ENCODE measurements around the gene NAT16. TPM values are rescaled to one million over a fixed set of nuclear protein-coding genes. Genes with fewer than 3 reads are reported as not detected.
"Not testable (repeated sequence)": the region's sequence is repeated elsewhere in the genome, so short reads cannot be mapped to it uniquely, and the experiment has no call there.

The NAT16 gene
- polyA plus RNA-seq, 1 donor from 2014 or later, result 4.5 TPM

GRCh38 chr7:101121991-101122932 is 57.8 kb downstream of the NAT16 start:
- Histone ChIP-seq H3K27ac (ENCODE audit: low read length) (no peak overlapping the region), H3K9me2 (ENCODE audit: insufficient read depth, low read length) (no peaks in the 10 kb centered on the region), H4K20me1 (ENCODE audit: insufficient read depth) (no peaks in the 10 kb centered on the region), H3K4me3 (ENCODE audit: low read length) (no peak overlapping the region), H2AFZ (ENCODE audit: low read depth, low read length) (no peak overlapping the region), H3K4me2 (ENCODE audit: low read length) (no peak overlapping the region), H3K27me3 (ENCODE audit: insufficient read depth, low read depth, low read length) (no peaks in the 10 kb centered on the region), H3F3A (ENCODE audit: insufficient read depth, low read length, poor library complexity, severe bottlenecking) (no peaks in the 10 kb centered on the region), H3K36me3 (ENCODE audit: insufficient read depth, low read length) (no peaks in the 10 kb centered on the region), H3K79me2 (replicated peaks; ENCODE audit: insufficient read depth, low read length) (no peaks in the 10 kb centered on the region), H3K9ac (ENCODE audit: low read length) (no peak overlapping the region), H3K9me3 (ENCODE audit: low read length) (no peaks in the 10 kb centered on the region)
- TF ChIP-seq, protein P1, sequence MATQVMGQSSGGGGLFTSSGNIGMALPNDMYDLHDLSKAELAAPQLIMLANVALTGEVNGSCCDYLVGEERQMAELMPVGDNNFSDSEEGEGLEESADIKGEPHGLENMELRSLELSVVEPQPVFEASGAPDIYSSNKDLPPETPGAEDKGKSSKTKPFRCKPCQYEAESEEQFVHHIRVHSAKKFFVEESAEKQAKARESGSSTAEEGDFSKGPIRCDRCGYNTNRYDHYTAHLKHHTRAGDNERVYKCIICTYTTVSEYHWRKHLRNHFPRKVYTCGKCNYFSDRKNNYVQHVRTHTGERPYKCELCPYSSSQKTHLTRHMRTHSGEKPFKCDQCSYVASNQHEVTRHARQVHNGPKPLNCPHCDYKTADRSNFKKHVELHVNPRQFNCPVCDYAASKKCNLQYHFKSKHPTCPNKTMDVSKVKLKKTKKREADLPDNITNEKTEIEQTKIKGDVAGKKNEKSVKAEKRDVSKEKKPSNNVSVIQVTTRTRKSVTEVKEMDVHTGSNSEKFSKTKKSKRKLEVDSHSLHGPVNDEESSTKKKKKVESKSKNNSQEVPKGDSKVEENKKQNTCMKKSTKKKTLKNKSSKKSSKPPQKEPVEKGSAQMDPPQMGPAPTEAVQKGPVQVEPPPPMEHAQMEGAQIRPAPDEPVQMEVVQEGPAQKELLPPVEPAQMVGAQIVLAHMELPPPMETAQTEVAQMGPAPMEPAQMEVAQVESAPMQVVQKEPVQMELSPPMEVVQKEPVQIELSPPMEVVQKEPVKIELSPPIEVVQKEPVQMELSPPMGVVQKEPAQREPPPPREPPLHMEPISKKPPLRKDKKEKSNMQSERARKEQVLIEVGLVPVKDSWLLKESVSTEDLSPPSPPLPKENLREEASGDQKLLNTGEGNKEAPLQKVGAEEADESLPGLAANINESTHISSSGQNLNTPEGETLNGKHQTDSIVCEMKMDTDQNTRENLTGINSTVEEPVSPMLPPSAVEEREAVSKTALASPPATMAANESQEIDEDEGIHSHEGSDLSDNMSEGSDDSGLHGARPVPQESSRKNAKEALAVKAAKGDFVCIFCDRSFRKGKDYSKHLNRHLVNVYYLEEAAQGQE (IDR thresholded peaks at IDR 0.05; ENCODE audit: borderline replicate concordance), result no peak
- no peak for TF ChIP-seq EZH2 (IDR thresholded peaks at IDR 0.05; ENCODE audit: borderline replicate concordance, insufficient read depth, low read length, poor library complexity, severe bottlenecking)

- H2AFZ ChIP-seq (ENCODE audit: low read depth, low read length); H3K4me2 ChIP-seq (ENCODE audit: low read length); H3K9me2 ChIP-seq (ENCODE audit: insufficient read depth, low read length); H3K79me2 ChIP-seq (replicated peaks; ENCODE audit: insufficient read depth, low read length); H3K9me3 ChIP-seq (ENCODE audit: low read length); H3K27me3 ChIP-seq (ENCODE audit: insufficient read depth, low read depth, low read length); H4K20me1 ChIP-seq (ENCODE audit: insufficient read depth); H3K4me3 ChIP-seq (ENCODE audit: low read length); H3K36me3 ChIP-seq (ENCODE audit: insufficient read depth, low read length); H3F3A ChIP-seq (ENCODE audit: insufficient read depth, low read length, poor library complexity, severe bottlenecking); H3K27ac ChIP-seq (ENCODE audit: low read length); H3K9ac ChIP-seq (ENCODE audit: low read length): not testable (repeated sequence)
These were observed 58.5 kb downstream of the NAT16 start for GRCh38 chr7:101121631-101121990.

Small RNA genes lying within 50 kb of the gene (small RNA-seq; reads per million reads assigned to genes)
- gene MIR4653, result 0 reads per million in 3 experiments

Other genes with a start within 250 kb of the NAT16 start
- gene MUC3A, start 230.8 kb downstream of the NAT16 start, polyA plus RNA-seq, result not detected in 2 replicates
- gene MUC12, start 210.7 kb downstream of the NAT16 start, polyA plus RNA-seq, result not detected in 2 replicates
- not detected in 2 replicates for gene MUC17, start 160.2 kb downstream of the NAT16 start, polyA plus RNA-seq
- 0.01 and 0.12 TPM in 2 replicates for gene TRIM56, start 94.8 kb downstream of the NAT16 start, polyA plus RNA-seq
- 0.12 TPM in 1 of 2 replicates, not detected in the other for gene SERPINE1, start 53.2 kb downstream of the NAT16 start, polyA plus RNA-seq
- gene AP1S1, start 25.8 kb downstream of the NAT16 start, polyA plus RNA-seq, result 344 and 389 TPM in 2 replicates
- gene VGF, start 14.7 kb downstream of the NAT16 start, polyA plus RNA-seq, result 36.8 and 39.3 TPM in 2 replicates
- not detected in 2 replicates for gene MOGAT3, start 20.7 kb upstream of the NAT16 start, polyA plus RNA-seq
- gene PLOD3, start 37.3 kb upstream of the NAT16 start, polyA plus RNA-seq, result 17.9 and 19.2 TPM in 2 replicates
- gene ZNHIT1, start 37.9 kb upstream of the NAT16 start, polyA plus RNA-seq, result 160 and 176 TPM in 2 replicates
- 8.9 and 10.9 TPM in 2 replicates for gene CLDN15, start 57.5 kb upstream of the NAT16 start, polyA plus RNA-seq
- 322 and 339 TPM in 2 replicates for gene FIS1, start 64.8 kb upstream of the NAT16 start, polyA plus RNA-seq
- gene IFT22, start 141.5 kb upstream of the NAT16 start, polyA plus RNA-seq, result 50.9 TPM in 2 replicates
- gene COL26A1, start 182.6 kb upstream of the NAT16 start, polyA plus RNA-seq, result 36.6 and 39.0 TPM in 2 replicates